Subcutaneous abdominal adipose tissue (tissue), 5 donors: ENCODE measurements around the gene VWCE.

Source experiments
- H3K27ac ChIP-seq: one replicate; pipeline ENCODE4 v1.7.0; 2013; ENCODE audit warnings: low read depth, mild to moderate bottlenecking, inconsistent platforms, low read length, moderate library complexity
- H3K27me3 ChIP-seq, 5 donors: one replicate each; pipeline ENCODE4 v1.7.0; 2013; ENCODE audit warnings: low read length in 5 of 5, inconsistent platforms in 1 of 5; ENCODE audit not compliant: control insufficient read depth in 5 of 5, insufficient read depth in 4 of 5
- H3K36me3 ChIP-seq, 5 donors: one replicate each; pipeline ENCODE4 v1.7.0; 2013; ENCODE audit warnings: low read length in 5 of 5; ENCODE audit not compliant: control insufficient read depth in 5 of 5, insufficient read depth in 5 of 5
- H3K4me1 ChIP-seq, 5 donors: one replicate each; pipeline ENCODE4 v1.7.0; 2013; ENCODE audit warnings: low read length in 5 of 5, mild to moderate bottlenecking in 3 of 5, moderate library complexity in 1 of 5; ENCODE audit not compliant: control insufficient read depth in 5 of 5, insufficient read depth in 5 of 5
- H3K4me3 ChIP-seq, 5 donors: one replicate each; pipeline ENCODE4 v1.7.0; 2013; ENCODE audit warnings: low read length in 5 of 5, low read depth in 1 of 5
- H3K9ac ChIP-seq, 5 donors: one replicate each; pipeline ENCODE4 v1.7.0; 2013; ENCODE audit warnings: low read length in 5 of 5, mild to moderate bottlenecking in 4 of 5, moderate library complexity in 3 of 5
- H3K9me3 ChIP-seq, 5 donors: one replicate each; pipeline ENCODE4 v1.7.0; 2013; ENCODE audit warnings: low read length in 5 of 5; ENCODE audit not compliant: control insufficient read depth in 5 of 5
- donor health status: healthy.
- donor health status: healthy.
- donor health status: healthy.
- donor health status: healthy.
- donor health status: healthy.

The VWCE gene

GRCh38 chr11:61294717-61295595 is at the start of gene VWCE:
TSS of gene VWCE (minus strand) at chr11:61295316. CDS start at chr11:61295037, 279 bp downstream.
- Histone ChIP-seq H3K9me3 (no peaks in the 10 kb centered on the region), H3K36me3 (peaks cover 2 to 22% (median 11%) of the 10 kb centered on the region in 5 donors), H3K27ac (no peak within 1 kb of the TSS), H3K4me1 (peaks cover 3 to 37% (median 32%) of the 10 kb centered on the region in 5 donors), H3K27me3 (peaks cover 0 to 13% (median 3%) of the 10 kb centered on the region in 5 donors), H3K9ac (peak within 1 kb of the TSS in 4 of 5 donors; percentile 26 to 54 (median 48)), H3K4me3 (peak within 1 kb of the TSS in 4 of 5 donors; percentile 62 to 75 (median 68))

- H3K27me3 ChIP-seq = no peaks in the 10 kb centered on the region
- no peaks in the 10 kb centered on the region for H3K9me3 ChIP-seq
- peaks cover 0 to 9% (median 3%) of the 10 kb centered on the region in 5 donors for H3K4me1 ChIP-seq
- H3K36me3 ChIP-seq = peaks cover 0 to 74% (median 37%) of the 10 kb centered on the region in 5 donors
- H3K27ac ChIP-seq = no peak overlapping the region
- H3K4me3 ChIP-seq = no peak overlapping the region
- no peak overlapping the region for H3K9ac ChIP-seq
Measured at GRCh38 chr11:61343792-61344745, 49.0 kb upstream of the VWCE start.

- peaks cover 0 to 68% (median 26%) of the 10 kb centered on the region in 5 donors for H3K36me3 ChIP-seq
- no peak overlapping the region for H3K9ac ChIP-seq
- H3K4me3 ChIP-seq = no peak overlapping the region
- no peak overlapping the region for H3K27ac ChIP-seq
- no peaks in the 10 kb centered on the region for H3K27me3 ChIP-seq
- H3K4me1 ChIP-seq = peaks cover 0 to 9% (median 7%) of the 10 kb centered on the region in 5 donors
- no peaks in the 10 kb centered on the region for H3K9me3 ChIP-seq
Measured at GRCh38 chr11:61342207-61342803, 47.2 kb upstream of the VWCE start.

GRCh38 chr11:61341706-61342105 is 46.6 kb upstream of the VWCE start:
- no peaks in the 10 kb centered on the region for H3K9me3 ChIP-seq
- no peaks in the 10 kb centered on the region for H3K27me3 ChIP-seq
- H3K36me3 ChIP-seq = peaks cover 0 to 63% (median 26%) of the 10 kb centered on the region in 5 donors
- H3K4me3 ChIP-seq = no peak overlapping the region
- H3K4me1 ChIP-seq = peaks cover 0 to 10% (median 7%) of the 10 kb centered on the region in 5 donors
- no peak overlapping the region for H3K9ac ChIP-seq
- H3K27ac ChIP-seq = no peak overlapping the region

- Histone ChIP-seq H3K36me3 (peaks cover 0 to 56% (median 24%) of the 10 kb centered on the region in 5 donors), H3K9ac (no peak overlapping the region), H3K9me3 (no peaks in the 10 kb centered on the region), H3K4me1 (peaks cover 4 to 17% (median 11%) of the 10 kb centered on the region in 5 donors), H3K4me3 (no peak overlapping the region), H3K27me3 (no peaks in the 10 kb centered on the region), H3K27ac (no peak overlapping the region)
Measured at GRCh38 chr11:61340979-61341378, 45.9 kb upstream of the VWCE start.

GRCh38 chr11:61339490-61339878 is 44.4 kb upstream of the VWCE start:
- no peaks in the 10 kb centered on the region for H3K9me3 ChIP-seq
- H3K36me3 ChIP-seq = peaks cover 0 to 43% (median 15%) of the 10 kb centered on the region in 5 donors
- H3K4me1 ChIP-seq = peaks cover 4 to 23% (median 17%) of the 10 kb centered on the region in 5 donors
- no peaks in the 10 kb centered on the region for H3K27me3 ChIP-seq
- H3K27ac ChIP-seq = no peak overlapping the region
- H3K9ac ChIP-seq = no peak overlapping the region
- H3K4me3 ChIP-seq = no peak overlapping the region

- no peaks in the 10 kb centered on the region for H3K27me3 ChIP-seq
- H3K36me3 ChIP-seq = peaks cover 0 to 41% (median 15%) of the 10 kb centered on the region in 5 donors
- no peak overlapping the region for H3K4me3 ChIP-seq
- H3K9ac ChIP-seq = no peak overlapping the region
- no peak overlapping the region for H3K27ac ChIP-seq
- peaks cover 4 to 23% (median 18%) of the 10 kb centered on the region in 5 donors for H3K4me1 ChIP-seq
- no peaks in the 10 kb centered on the region for H3K9me3 ChIP-seq
Measured at GRCh38 chr11:61338783-61339489, 43.8 kb upstream of the VWCE start.

- no peaks in the 10 kb centered on the region for H3K9me3 ChIP-seq
Measured at GRCh38 chr11:61337706-61338470, 42.8 kb upstream of the VWCE start.

More at GRCh38 chr11:61337706-61338470, 42.8 kb upstream of the VWCE start:
- Histone ChIP-seq H3K4me3 (no peak overlapping the region), H3K27me3 (no peaks in the 10 kb centered on the region), H3K27ac (no peak overlapping the region), H3K36me3 (peaks cover 0 to 31% (median 13%) of the 10 kb centered on the region in 5 donors), H3K4me1 (peaks cover 7 to 30% (median 25%) of the 10 kb centered on the region in 5 donors), H3K9ac (no peak overlapping the region)
